HG03432 (cell line): Measurements from ENCODE around the gene PTPRT.

Experiments
- ATAC-seq: cut with Tn5 transposase; IDR thresholded peaks from one replicate; pipeline ENCODE4 v1.9.1; 2021; ENCODE audit warnings: mild to moderate bottlenecking, moderate library complexity; ENCODE audit not compliant: unreplicated experiment

The PTPRT gene

DNA sequence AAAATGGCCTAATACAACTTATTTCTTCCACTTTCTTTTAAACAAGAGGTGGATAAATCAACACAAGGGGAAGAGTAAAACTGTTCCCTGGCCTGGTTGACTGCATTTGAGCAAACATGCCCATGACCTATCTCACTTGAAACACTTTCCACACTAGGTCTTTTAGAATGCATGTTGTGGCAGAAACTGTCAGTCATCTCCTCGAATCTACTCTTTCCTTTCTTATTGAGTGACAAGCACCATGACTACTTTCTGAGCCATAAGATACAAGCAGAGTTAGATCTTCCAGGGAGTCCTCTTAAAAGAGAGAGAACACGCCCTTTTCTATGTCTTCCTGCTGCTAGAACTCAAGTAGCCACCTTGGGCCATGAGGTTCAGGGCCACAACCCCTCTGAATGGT is 66.5 kb downstream of the PTPRT start:
- no peak for ATAC-seq

DNA sequence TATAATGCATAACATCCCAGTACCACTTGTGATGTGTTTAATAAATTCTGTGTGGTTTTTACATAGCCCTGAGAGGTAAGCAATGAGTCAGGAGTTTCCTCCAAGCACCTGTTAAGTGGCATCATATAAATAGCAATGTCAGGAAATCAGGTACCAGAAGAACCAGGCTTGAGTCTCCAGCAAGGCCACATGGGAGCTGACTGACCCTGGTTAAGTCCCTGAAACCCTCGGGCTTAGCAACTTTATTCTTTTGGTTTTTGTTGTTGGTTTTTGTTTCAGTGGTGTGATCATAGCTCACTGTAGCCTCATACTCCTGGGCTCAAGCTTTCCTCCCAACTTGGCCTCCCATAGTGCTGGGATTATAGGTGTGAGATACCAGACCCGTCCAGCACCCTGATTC is 70.0 kb downstream of the PTPRT start:
- ATAC-seq, result no peak

DNA sequence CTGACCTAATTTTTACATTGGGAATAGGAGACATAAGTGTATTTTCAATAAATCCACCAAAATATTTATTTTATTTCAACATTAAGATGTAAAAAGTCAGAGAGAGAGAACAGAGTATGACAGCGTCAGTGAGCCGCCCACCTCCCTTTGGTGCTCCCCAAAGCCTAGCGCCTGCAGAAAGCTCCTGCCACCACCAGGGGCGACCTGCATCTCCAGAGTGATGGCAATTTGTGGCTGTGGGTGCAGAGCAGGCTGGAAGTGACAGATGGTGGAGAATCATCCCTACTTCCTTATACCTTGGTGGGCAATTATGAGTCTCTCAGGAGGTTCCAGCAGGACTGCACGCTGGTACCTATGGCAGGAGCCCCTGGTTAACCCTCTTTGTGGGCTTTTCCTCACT is 87.3 kb downstream of the PTPRT start:
- no peak for ATAC-seq

DNA sequence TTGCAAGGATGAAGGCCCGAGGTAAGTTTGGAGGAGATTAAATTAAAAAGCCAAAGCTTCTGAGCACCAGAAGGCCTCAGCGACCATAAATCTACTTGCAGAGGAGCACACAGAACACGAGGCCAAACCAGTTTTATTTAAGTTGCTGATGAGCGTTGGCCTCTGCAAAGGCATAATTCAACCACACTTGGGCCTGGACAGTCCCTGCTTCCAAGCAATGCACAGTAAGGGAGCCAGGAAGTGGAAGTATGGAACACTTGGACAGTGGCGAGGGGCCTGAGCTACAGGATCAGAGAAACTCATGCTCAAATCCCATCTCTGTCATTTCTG is 92.8 kb downstream of the PTPRT start:
- no peak for ATAC-seq

DNA sequence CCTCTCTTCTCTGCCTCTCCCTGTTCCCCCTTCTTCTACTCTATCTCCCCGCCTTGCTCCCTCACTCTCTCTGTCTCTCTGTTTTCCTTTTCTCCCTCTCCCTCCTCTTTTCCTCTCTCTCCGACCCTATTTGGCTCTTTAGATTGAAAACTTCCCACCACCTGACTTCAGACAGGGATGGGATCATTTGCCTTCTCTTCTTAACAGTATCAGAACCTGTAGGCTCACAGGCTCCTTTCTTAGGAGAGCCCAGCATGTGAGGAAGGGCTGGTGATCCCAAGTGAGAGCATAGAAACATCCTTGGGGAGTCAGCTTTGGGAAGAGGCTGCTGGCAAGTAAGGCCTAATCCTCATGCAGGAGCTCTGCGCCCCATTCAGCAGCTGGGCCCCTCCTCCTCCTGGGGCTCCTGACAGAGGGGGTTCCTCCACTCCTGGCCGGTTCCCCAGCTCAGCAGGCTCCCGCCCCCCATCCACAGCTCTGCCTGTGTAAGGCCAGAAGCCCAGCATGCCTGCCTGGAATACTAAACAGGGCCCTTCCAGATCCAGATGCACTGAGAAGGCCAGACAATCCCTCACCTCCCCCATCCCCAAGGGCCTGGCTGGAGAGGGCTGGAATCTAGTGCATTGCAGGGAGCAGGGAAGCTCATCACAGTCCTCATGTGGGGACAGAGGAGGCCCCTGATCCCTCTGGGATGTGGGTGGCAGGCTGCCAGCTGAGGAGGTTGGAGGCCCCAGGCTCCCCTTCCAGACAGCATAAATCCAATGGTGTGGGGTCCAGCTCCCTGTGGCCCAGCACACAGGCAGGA is 93.4 kb downstream of the PTPRT start:
- ATAC-seq, result no peak

DNA sequence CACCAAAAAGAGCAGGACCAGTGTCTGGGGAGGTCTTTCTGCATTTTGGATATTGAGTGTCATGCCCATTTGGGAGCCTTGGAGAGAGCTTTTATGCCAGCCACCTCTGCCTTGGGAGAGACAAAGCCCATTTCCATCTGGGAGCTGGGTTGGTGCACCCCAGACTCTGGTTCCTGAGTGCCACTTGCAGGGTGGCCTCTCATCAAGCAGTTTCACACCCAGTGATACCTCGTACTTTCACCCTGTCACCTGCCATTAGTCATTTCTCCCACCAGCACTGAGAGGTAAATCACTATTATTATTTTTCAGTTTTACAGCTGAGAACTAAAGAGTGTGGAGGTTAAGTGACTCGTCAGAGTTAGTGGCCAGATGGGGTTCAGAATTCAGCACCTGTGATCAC is 94.7 kb downstream of the PTPRT start:
- no peak for ATAC-seq

DNA sequence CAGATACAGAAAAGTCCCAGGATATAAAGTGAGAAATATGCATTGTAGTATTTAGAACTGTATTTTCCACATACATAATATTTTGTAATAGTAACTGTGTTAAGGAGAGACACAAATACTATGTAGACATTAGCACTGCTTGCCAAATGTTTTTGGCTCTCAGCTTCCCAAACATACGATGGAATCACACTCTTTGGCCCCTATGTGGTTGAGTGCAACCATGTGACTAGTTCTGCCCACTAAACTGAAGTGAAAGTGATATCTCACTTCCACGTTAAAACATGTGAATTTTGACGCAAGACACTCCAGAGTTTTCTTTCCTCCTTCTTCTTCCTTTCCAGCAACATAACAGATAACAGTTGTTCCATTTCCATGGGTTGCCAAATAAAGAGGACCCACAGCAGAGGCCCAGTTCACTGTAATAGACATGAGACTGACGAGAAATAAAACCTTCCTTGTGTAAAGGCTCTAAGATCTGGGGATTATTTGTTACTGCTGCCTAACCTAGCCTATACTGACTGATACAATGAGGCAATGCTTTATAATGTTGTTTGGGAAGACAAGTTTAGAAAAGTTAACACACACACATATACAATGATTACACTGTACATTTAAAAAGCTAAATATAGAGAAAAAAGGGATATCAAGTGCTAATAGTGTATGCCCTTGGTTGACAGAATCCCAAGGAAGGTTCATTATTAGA is 97.2 kb downstream of the PTPRT start:
- no peak for ATAC-seq

DNA sequence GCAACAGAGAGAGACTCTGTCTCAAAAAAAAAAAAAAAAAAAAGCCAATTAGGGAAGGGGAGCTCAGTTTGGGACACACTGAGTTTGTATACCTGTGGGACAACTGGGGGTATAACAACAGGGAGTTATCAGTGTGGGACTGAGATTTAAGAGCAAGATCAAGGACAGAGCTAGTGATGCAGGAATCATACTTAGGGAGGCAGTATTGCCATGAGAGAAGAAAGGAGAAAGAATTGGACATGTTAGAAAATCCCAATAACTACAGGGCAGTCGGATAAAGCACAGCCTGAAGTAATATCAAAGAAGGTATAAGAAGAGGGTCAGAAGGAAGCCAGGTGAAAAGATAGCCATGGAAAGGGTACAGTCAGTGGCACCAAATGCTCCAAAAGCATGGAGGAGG is 121.2 kb downstream of the PTPRT start:
- no peak for ATAC-seq

DNA sequence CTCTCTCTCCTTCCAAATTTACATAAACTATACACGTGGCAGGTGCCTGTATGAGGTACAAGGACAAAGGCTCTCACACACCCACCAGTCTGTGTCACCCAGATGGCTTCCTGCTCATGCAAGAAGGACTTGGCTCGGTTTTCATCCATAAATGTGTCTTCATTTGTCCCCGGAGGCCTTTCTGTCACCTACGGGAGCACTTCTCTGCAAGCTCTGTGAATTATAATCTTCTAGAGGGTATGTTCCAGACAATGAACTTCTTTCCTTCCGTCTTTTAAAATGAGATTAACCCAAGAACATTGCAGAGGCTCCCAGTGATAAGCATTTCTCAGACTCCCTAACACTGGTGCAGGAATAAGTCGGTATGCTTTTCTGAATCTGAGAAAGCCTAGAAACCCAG is 123.6 kb downstream of the PTPRT start:
- ATAC-seq, result no peak

DNA sequence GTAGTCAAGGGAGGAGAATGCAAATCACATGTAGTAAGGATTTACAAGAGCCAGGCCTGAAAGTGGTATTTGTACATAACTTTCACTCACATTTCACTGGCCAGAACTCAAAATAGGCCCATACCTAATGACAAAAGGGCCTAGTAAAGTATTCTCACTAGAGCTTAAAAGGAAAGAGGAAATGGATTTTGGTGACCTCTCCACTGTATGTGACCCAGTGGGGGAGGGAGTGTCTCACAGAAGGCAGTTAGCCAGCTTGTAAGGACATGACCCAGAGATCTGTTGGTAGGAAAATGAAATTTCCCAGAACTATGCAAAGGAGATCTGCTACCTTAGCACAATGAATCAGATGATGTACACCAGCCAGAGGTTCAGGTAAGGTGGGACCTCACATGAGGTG is 124.4 kb downstream of the PTPRT start:
- ATAC-seq, result no peak

DNA sequence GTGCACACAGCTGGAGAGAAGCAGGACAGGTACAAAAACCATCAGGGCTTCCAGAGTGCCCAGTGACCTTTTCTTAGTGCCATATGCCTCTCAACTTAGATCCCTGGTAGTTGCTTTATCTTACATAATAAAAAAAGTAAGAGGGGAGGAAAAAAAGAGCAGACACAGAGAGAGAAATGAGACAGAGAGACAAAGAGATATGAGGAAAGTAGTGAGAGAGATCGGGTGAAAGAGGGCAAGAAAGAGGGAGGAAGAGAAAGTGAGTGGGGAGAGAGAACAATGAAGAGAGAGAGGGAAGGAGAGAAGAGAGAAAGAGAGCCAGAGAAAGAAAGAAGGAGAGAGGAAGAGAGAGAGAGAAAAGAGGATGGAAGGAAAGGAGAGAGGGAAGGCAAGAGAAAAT is 131.6 kb downstream of the PTPRT start:
- ATAC-seq, result no peak

DNA sequence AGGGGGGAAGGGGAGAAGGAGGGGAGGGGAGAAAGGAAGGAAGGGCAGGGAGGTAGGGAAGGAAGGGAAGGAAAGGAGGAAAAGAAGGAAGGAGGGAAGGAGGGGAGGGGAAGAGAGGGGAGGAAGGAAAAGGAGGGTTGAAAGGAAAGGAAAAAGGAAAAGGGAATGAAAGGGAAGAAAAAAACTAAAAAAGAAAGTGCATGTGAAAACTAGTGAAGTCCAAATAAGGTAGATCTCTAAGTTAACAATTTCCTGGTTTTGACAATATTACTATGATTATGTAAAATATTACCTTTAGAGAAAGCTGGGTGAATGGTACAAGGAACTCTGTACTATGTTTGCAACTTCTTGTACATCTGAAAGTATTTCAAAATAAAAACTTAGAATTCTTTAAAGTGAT is 132.4 kb downstream of the PTPRT start:
- ATAC-seq, result no peak

DNA sequence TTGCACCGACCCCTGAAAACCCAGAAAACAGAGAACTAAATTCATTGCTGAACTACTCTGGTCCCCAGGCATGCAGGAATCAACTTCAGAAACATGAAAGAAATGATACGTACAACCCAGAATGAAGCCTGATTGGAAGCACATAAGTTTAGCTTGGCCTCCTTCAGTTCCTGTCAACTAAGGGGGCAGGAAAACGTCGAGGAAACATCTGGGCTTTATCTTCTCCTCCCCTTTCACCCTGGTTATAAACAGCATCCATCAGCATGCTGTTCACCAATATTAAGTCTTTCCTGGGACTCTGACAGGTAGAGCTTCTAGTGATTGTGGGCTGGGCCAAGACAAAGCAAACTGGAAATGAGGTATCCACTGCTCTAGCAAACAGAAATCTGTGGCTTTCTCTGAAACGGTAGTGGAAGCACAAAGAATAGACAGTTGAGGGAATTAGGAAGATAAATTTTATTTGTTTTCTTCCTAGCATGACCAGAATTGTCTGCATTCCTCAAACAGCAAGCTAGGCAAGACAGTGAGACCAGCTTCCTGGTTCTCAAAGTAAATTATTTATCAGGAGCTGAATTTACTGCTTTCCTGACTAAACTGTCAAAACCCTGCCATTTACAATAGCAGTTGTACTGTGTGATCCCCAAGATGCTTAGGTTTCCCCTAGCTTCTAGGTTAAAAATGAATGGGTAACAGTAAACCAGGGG is 134.4 kb downstream of the PTPRT start:
- no peak for ATAC-seq

DNA sequence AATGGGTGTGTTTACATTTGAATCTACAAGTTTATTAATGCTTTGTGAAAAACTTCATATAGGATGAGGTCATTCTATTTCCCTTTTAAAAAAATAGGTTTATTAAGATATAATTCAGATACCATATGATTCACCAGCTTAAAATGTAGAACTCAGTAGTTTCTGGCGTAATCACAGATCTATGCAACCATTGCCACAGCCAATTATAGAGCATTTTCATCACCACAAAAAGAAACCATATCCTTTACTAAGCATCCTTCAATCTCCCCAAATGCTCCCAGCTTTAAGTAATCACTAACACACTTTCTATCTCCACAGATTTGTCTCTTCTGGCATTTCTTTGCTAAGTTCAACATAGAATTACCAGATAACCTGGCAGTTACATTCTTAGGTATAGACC is 137.2 kb downstream of the PTPRT start:
- ATAC-seq, result no peak

DNA sequence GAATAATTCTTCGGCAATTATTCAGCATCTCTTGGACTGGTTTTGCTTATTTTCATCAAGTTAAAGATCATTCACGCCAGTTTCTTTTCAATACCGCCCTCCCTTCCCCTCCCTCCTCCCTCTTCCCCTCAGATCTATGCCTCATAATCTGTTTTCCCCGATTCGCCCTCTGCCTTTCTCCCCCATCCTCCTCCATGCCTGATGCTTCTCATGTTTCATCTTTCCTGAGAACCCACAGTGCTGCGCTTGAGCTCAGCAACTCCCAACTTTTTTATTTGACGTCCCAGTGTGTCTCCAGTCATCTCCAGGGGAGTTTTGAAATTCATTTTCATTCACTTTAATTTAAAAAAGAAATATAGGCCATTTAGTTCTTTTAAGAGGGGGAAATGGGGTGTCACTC is 142.7 kb downstream of the PTPRT start:
- no peak for ATAC-seq

DNA sequence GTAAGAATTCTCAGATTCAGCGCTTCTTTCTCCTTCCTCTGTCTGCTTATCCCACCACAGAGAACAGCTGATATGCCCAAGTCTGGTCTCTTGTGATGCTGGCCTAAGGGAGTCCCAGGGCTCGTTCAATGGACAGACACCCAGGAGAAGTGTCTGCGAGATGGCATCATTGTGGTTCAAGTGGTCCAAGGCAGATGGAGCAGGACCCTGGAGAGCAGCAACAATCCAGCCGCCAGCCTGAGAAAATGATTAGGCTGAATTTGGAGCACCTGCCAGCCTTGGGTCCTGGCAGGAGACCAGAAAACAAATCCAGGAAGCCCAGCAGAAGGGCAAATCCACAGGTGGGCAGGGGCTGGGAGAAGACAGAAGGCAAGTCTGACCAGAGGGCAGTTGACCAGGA is 145.8 kb downstream of the PTPRT start:
- ATAC-seq, result no peak

DNA sequence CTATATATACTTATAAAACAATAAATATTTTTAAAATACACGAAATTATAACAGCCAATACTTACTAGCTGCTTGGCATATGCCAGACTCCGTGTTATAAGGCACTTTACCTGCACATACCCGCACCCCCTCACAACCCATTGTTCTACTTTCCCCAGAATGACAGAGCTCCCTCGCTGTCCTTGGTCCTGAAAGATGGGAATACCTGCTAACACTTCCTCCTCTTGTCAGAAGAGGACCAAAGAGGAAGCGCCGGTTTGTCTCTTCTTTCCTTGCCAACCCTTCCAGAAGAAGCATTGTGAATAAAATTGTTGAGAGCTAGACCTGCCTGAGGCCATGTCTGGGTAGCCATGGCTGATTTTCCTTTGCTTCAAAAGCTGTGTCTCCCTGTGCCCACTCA is 149.3 kb downstream of the PTPRT start:
- ATAC-seq, result no peak

DNA sequence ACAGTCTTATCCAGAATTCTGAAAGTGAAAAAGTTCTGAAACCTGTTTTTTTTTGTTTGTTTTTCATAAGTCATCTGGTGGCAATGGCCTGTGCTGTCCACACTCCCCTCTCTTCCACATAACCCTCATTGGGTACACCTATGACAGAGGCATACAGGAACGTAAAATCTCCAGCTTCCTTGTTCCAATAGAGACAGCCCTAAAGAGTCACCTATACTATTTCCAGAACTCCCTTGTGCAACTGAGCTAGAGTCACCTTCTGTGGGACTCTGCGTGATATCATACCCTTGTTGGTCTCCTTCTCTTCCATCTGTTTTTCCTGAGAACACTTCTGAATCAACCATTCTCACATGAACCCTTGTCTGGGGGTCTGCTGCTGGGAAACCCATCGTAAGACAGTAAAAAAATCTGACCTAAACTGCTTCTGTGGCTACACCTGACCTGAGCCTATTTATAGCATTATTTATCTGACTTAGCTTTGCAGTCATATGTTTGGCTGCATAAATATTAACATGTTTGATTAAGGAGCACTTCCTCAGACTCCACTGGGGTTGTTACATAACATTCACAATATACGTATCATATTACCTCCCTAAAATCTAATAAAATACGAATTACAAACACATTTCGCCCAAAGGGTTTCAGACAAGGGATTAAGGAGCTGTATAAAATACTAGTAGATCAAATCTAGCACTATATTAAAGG is 151.9 kb downstream of the PTPRT start:
- ATAC-seq, result no peak

DNA sequence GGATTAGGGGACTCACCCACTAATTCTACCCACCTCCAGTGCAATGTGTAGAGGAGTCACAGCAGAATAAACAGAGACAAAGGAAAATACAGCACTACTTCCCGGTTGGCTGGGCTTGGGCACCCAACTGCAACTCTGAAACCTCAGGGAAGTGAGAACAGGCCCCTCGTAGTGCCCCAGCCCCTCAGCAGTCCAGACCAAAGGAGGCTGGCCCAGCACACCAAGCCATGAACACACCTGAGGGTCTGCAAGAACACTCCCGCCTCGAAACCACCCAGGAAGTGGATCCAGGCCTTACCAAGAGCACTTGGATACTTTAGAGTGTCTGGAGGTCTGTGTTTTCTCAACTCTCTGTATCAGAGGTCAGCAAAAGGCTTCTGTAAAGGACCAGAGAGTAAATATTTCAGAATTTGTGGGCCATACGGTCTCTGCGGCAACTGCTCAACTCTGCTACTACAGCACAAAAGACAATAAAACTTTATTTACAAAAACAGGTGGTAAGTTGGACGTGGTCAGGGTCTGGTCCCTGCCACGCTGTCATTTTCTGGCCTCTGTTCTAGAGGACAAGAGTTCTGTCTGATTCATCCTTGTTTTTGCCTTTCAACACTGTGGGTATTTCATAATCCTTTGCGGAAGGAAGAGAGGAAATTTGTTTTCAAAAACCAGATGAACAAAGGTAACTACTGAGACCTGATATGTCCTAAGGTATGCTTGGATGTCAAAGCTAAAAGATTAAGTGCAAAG is 154.6 kb downstream of the PTPRT start:
- no peak for ATAC-seq

DNA sequence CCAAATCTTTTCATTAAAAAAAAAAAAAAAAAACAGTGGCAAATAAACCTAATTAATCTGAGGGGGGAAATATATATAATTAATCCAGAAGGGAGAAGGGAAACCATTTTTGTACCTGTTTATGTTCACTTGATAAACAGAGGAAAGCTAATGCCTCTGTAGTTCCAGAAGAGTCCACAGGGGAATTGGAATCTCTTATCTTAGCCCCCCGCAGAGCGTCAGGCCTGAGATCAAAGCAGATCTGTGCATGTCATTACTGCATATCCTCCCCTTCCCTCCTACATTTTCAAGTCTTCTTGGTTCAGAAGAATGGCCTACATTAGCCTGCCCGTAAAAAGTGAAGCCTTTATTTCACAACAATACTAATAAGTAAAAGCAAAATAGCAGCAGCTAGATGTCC is 157.2 kb downstream of the PTPRT start:
- ATAC-seq, result no peak

DNA sequence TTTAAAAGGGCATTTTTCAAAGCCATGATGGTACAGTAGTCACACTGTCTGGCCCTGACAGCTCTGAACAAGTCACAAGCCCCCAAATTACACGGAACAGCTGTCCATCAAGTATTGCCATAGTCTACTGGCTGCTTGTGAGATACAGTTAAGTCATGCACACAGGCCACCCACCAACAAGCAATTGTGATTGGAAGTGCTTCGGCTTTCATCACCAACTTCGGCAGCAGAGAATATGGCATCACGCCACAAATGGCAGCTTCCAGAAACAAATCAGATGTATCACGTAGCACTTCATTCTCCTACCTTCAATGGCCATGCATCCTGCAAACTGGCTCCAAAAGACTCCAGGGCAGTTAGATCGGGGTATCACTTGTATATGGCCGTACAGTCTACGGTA is 160.5 kb downstream of the PTPRT start:
- no peak for ATAC-seq
